Measurements from ENCODE around the gene SYNE1.

SYNE1 gene

GRCh38 chr6:152503546-152503945 lies 133.6 kb downstream of the SYNE1 start:
- DNase-seq (ENCODE audit: low read depth in 1 of 2, low spot score in 1 of 2): no peak
- TF ChIP-seq POLR2AphosphoS5 (IDR thresholded peaks at IDR 0.05; ENCODE audit: low read depth): no peak
- no peak for TF ChIP-seq SPI1 (IDR thresholded peaks at IDR 0.05; ENCODE audit: borderline replicate concordance, low read depth)
- no peak for TF ChIP-seq CTCF (IDR thresholded peaks at IDR 0.05; ENCODE audit: insufficient read depth, low read length)
- no peak for TF ChIP-seq REST (IDR thresholded peaks at IDR 0.05; ENCODE audit: insufficient replicate concordance, low read depth)
- TF ChIP-seq GABPA (IDR thresholded peaks at IDR 0.05; ENCODE audit: low read depth): no peak
- Histone ChIP-seq H3K27me3 (ENCODE audit: insufficient read depth, poor library complexity, severe bottlenecking) (no peaks in the 10 kb centered on the region), H3K4me3 (replicated peaks; ENCODE audit: insufficient read depth, low read length) (no peak overlapping the region), H3K27ac (replicated peaks) (no peak overlapping the region)

GRCh38 chr6:152502421-152503188 lies 134.6 kb downstream of the SYNE1 start:
- no peaks in the 10 kb centered on the region for H3K27me3 ChIP-seq (ENCODE audit: insufficient read depth, poor library complexity, severe bottlenecking)
- H3K27ac ChIP-seq (replicated peaks): no peak overlapping the region
- no peak overlapping the region for H3K4me3 ChIP-seq (replicated peaks; ENCODE audit: insufficient read depth, low read length)
- TF ChIP-seq GABPA (IDR thresholded peaks at IDR 0.05; ENCODE audit: low read depth) (no peak), REST (IDR thresholded peaks at IDR 0.05; ENCODE audit: insufficient replicate concordance, low read depth) (no peak), POLR2AphosphoS5 (IDR thresholded peaks at IDR 0.05; ENCODE audit: low read depth) (no peak), CTCF (IDR thresholded peaks at IDR 0.05; ENCODE audit: insufficient read depth, low read length) (no peak), SPI1 (IDR thresholded peaks at IDR 0.05; ENCODE audit: borderline replicate concordance, low read depth) (no peak)
- no peak for DNase-seq (ENCODE audit: low read depth in 1 of 2, low spot score in 1 of 2)

- DNase-seq (ENCODE audit: low read depth in 1 of 2, low spot score in 1 of 2): no peak
- Histone ChIP-seq H3K27me3 (ENCODE audit: insufficient read depth, poor library complexity, severe bottlenecking) (no peaks in the 10 kb centered on the region), H3K4me3 (replicated peaks; ENCODE audit: insufficient read depth, low read length) (no peak overlapping the region), H3K27ac (replicated peaks) (no peak overlapping the region)
- TF ChIP-seq REST (IDR thresholded peaks at IDR 0.05; ENCODE audit: insufficient replicate concordance, low read depth): no peak
Observed at GRCh38 chr6:152499931-152500330, 137.2 kb downstream of the SYNE1 start.

All from HL-60 (cell line).